Gastrocnemius medialis (tissue), 4 donors: Measurements from ENCODE around the gene ARHGEF7.
"Not testable (repeated sequence)": the region's sequence is repeated elsewhere in the genome, so short reads cannot be mapped to it uniquely, and the experiment has no call there.

ENCODE experiments used
- CTCF ChIP-seq, 5 experiments: fragments of 450-650 bp in 3 of 5; fragments of 200-600 bp in 2 of 5; sonication (generic) in 2 of 5; IDR thresholded peaks in 4 of 5; conservative IDR thresholded peaks in 1 of 5; 1 replicate in 4 of 5; 2 replicates in 1 of 5; pipeline ENCODE4 v1.5.1; 2016 to 2019; ENCODE audit warnings: antibody characterized with exemption in 5 of 5, mild to moderate bottlenecking in 3 of 5, moderate library complexity in 3 of 5
- POLR2A ChIP-seq, 2 donors: fragments of 450-650 bp; IDR thresholded peaks; one replicate each; pipeline ENCODE4 v1.6.1; 2017; ENCODE audit warnings: antibody characterized with exemption in 2 of 2, mild to moderate bottlenecking in 2 of 2, moderate library complexity in 2 of 2

GRCh38 chr13:111189516-111189915 is 74.4 kb downstream of the ARHGEF7 start:
- not testable (repeated sequence) for TF ChIP-seq CTCF (IDR thresholded peaks at IDR 0.05 in 4 of 5, conservative IDR thresholded peaks at IDR 0.05 in 1 of 5); POLR2A (IDR thresholded peaks at IDR 0.05)
